ENCODE measurements around the gene ZNF358. TPM values are rescaled to one million over a fixed set of nuclear protein-coding genes. Genes with fewer than 3 reads are reported as not detected.

Gene ZNF358
- total RNA-seq, 1 experiment from 2014 or later = 30.2 TPM

DNA sequence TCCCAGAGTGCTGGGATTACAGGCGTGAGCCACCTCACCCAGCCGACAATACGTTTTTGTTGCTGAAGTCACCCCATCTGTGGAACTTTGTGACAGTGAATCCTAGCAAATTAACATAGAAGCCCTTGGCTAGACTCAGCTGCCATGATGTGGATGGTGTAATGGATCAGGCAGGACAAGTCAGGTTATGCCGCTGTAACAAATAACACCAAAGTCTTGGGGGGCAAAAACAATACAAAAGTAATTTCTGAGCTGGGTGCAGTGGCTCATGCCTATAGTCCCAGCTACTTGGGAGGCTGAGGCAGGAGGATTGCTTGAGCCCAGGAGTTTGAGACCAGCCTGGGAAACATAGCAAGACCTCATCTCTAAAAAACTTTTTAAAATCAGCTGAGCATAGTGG lies 49.0 kb downstream of the ZNF358 start:
- TF ChIP-seq, protein P1, sequence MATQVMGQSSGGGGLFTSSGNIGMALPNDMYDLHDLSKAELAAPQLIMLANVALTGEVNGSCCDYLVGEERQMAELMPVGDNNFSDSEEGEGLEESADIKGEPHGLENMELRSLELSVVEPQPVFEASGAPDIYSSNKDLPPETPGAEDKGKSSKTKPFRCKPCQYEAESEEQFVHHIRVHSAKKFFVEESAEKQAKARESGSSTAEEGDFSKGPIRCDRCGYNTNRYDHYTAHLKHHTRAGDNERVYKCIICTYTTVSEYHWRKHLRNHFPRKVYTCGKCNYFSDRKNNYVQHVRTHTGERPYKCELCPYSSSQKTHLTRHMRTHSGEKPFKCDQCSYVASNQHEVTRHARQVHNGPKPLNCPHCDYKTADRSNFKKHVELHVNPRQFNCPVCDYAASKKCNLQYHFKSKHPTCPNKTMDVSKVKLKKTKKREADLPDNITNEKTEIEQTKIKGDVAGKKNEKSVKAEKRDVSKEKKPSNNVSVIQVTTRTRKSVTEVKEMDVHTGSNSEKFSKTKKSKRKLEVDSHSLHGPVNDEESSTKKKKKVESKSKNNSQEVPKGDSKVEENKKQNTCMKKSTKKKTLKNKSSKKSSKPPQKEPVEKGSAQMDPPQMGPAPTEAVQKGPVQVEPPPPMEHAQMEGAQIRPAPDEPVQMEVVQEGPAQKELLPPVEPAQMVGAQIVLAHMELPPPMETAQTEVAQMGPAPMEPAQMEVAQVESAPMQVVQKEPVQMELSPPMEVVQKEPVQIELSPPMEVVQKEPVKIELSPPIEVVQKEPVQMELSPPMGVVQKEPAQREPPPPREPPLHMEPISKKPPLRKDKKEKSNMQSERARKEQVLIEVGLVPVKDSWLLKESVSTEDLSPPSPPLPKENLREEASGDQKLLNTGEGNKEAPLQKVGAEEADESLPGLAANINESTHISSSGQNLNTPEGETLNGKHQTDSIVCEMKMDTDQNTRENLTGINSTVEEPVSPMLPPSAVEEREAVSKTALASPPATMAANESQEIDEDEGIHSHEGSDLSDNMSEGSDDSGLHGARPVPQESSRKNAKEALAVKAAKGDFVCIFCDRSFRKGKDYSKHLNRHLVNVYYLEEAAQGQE (IDR thresholded peaks at IDR 0.05; ENCODE audit: insufficient read depth in 1 of 2, low read depth in 2 of 2, low read length in 1 of 2) = no peak
- H3K27ac ChIP-seq (ENCODE audit: low read length) = no peak overlapping the region
- CTCF ChIA-PET = no interaction called here
- no peaks in the 10 kb centered on the region for H3K36me3 ChIP-seq (ENCODE audit: control insufficient read depth, insufficient read depth, low read length)
- no peaks in the 10 kb centered on the region for H3K9me3 ChIP-seq (ENCODE audit: control insufficient read depth, insufficient read depth, low read depth, low read length)
- POLR2A ChIA-PET = no interaction called here
- no peak for DNase-seq (ENCODE audit: low read depth, low spot score)
- no peak overlapping the region for H3K4me3 ChIP-seq (ENCODE audit: low read depth in 2 of 2, low read length in 2 of 2)
- no peaks in the 10 kb centered on the region for H3K4me1 ChIP-seq (ENCODE audit: control insufficient read depth, insufficient read depth, low read length)
- BruUV-seq (replicated peaks) = no TSS peak
- intact Hi-C loops (cut with micrococcal nuclease; ENCODE audit: unreplicated experiment) = loop anchor here (5.0 to 10.0 kb wide), 2 partner anchors 117 to 240 kb away; partner anchors contain the start of gene TRAPPC5
- ATAC-seq = no peak
- in situ Hi-C loops (cut with HindIII; ENCODE audit: low pct_unique_long_range_greater_than_20kb, low sequenced_read_pairs) = no loop called here
- no peaks in the 10 kb centered on the region for H3K27me3 ChIP-seq (ENCODE audit: control insufficient read depth, insufficient read depth, low read length)

DNA sequence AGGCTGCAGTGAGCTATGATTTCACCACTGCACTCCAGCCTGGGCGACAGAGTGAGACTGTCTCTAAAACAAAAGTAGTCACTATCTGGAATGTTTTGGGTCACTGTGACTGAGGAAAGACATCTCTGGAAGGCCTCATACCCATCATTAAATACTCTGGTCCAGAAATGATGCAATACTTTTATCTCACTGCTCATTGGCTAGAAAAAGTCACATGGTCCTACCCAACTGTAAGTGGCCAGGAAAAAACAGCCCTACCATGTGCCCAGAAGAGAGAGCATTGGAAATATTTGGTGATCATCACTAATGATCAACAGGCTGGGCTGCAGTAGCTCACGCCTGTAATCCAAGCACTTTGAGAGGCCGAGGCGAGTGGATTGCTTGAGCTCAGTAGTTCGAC lies 49.4 kb downstream of the ZNF358 start:
- Histone ChIP-seq H3K27me3 (ENCODE audit: control insufficient read depth, insufficient read depth, low read length) (no peaks in the 10 kb centered on the region), H3K4me1 (ENCODE audit: control insufficient read depth, insufficient read depth, low read length) (no peaks in the 10 kb centered on the region), H3K4me3 (ENCODE audit: low read depth in 2 of 2, low read length in 2 of 2) (no peak overlapping the region), H3K27ac (ENCODE audit: low read length) (no peak overlapping the region), H3K9me3 (ENCODE audit: control insufficient read depth, insufficient read depth, low read depth, low read length) (no peaks in the 10 kb centered on the region), H3K36me3 (ENCODE audit: control insufficient read depth, insufficient read depth, low read length) (no peaks in the 10 kb centered on the region)
- TF ChIP-seq, protein P2, sequence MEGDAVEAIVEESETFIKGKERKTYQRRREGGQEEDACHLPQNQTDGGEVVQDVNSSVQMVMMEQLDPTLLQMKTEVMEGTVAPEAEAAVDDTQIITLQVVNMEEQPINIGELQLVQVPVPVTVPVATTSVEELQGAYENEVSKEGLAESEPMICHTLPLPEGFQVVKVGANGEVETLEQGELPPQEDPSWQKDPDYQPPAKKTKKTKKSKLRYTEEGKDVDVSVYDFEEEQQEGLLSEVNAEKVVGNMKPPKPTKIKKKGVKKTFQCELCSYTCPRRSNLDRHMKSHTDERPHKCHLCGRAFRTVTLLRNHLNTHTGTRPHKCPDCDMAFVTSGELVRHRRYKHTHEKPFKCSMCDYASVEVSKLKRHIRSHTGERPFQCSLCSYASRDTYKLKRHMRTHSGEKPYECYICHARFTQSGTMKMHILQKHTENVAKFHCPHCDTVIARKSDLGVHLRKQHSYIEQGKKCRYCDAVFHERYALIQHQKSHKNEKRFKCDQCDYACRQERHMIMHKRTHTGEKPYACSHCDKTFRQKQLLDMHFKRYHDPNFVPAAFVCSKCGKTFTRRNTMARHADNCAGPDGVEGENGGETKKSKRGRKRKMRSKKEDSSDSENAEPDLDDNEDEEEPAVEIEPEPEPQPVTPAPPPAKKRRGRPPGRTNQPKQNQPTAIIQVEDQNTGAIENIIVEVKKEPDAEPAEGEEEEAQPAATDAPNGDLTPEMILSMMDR (IDR thresholded peaks at IDR 0.05) = no peak
- no peak for TF ChIP-seq SIN3A (IDR thresholded peaks at IDR 0.05; ENCODE audit: borderline replicate concordance, insufficient read depth, low read depth, low read length)
- TF ChIP-seq TCF7L2 (IDR thresholded peaks at IDR 0.05; ENCODE audit: low read depth, low read length) = no peak
- TF ChIP-seq POLR2AphosphoS5 (IDR thresholded peaks at IDR 0.05; ENCODE audit: low read depth, low read length) = no peak
- TF ChIP-seq, protein P1 (IDR thresholded peaks at IDR 0.05; ENCODE audit: insufficient read depth in 1 of 2, low read depth in 2 of 2, low read length in 1 of 2) = no peak
- in situ Hi-C loops (cut with HindIII; ENCODE audit: low pct_unique_long_range_greater_than_20kb, low sequenced_read_pairs) (no loop called here), intact Hi-C loops (cut with micrococcal nuclease; ENCODE audit: unreplicated experiment) (loop anchor here (5.0 to 10.0 kb wide), 2 partner anchors 117 to 239 kb away; partner anchors contain the start of gene TRAPPC5)
- BruUV-seq (replicated peaks) = no TSS peak
- ATAC-seq = no peak
- POLR2A ChIA-PET = interaction anchor here (0.6 kb wide), 1 partner anchor 341 kb away, joined by 5 read pairs; no protein-coding TSS in a partner anchor
- CTCF ChIA-PET = no interaction called here
- no peak for DNase-seq (ENCODE audit: low read depth, low spot score)

Other genes starting within 250 kb of the ZNF358 start
- gene INSR, start 221.7 kb upstream of the ZNF358 start, total RNA-seq (2021; ENCODE audit: unreplicated experiment) = 2.5 TPM
- gene ARHGEF18, start 167.2 kb upstream of the ZNF358 start, total RNA-seq (2021; ENCODE audit: unreplicated experiment) = 39.1 TPM
- 2.9 TPM for gene PEX11G, start 27.1 kb upstream of the ZNF358 start, total RNA-seq (2021; ENCODE audit: unreplicated experiment)
- 28.0 TPM for gene MCOLN1, start 6.5 kb downstream of the ZNF358 start, total RNA-seq (2021; ENCODE audit: unreplicated experiment)
- gene PNPLA6, start 19.6 kb downstream of the ZNF358 start, total RNA-seq (2021; ENCODE audit: unreplicated experiment) = 176 TPM
- 1.7 TPM for gene CAMSAP3, start 79.8 kb downstream of the ZNF358 start, total RNA-seq (2021; ENCODE audit: unreplicated experiment)
- 36.9 TPM for gene XAB2, start 113.4 kb downstream of the ZNF358 start, total RNA-seq (2021; ENCODE audit: unreplicated experiment)
- gene PET100, start 113.7 kb downstream of the ZNF358 start, total RNA-seq (2021; ENCODE audit: unreplicated experiment) = 109 TPM
- gene PCP2, start 117.6 kb downstream of the ZNF358 start, total RNA-seq (2021; ENCODE audit: unreplicated experiment) = not detected
- 102 TPM for gene STXBP2, start 121.0 kb downstream of the ZNF358 start, total RNA-seq (2021; ENCODE audit: unreplicated experiment)
- gene RETN, start 152.9 kb downstream of the ZNF358 start, total RNA-seq (2021; ENCODE audit: unreplicated experiment) = not detected
- not detected for gene MCEMP1, start 161.0 kb downstream of the ZNF358 start, total RNA-seq (2021; ENCODE audit: unreplicated experiment)
- 101 TPM for gene TRAPPC5, start 164.7 kb downstream of the ZNF358 start, total RNA-seq (2021; ENCODE audit: unreplicated experiment)
- 0.15 TPM for gene FCER2, start 186.0 kb downstream of the ZNF358 start, total RNA-seq (2021; ENCODE audit: unreplicated experiment)
- not detected for gene CLEC4G, start 216.0 kb downstream of the ZNF358 start, total RNA-seq (2021; ENCODE audit: unreplicated experiment)
- gene CD209, start 231.4 kb downstream of the ZNF358 start, total RNA-seq (2021; ENCODE audit: unreplicated experiment) = not detected
- not detected for gene CLEC4M, start 247.1 kb downstream of the ZNF358 start, total RNA-seq (2021; ENCODE audit: unreplicated experiment)

Measured in Panc1 (cell line).